K562 (cell line): ENCODE data around the gene LPCAT3. TPM values are rescaled to one million over a fixed set of nuclear protein-coding genes. Genes with fewer than 3 reads are reported as not detected.

Experiments
- ATAC-seq: fragments of 200-7000 bp; cut with Tn5 transposase; 3 replicates; pipeline ENCODE4 v1.9.1; 2020; ENCODE audit warnings: moderate library complexity
- BruUV-seq: library from RNA; stranded (reverse); fragments of 400-500 nt; replicated peaks from 2 replicates; lab custom pipeline; 2021; lab: Mats Ljungman, UMichigan
- CTCF ChIA-PET: fragments of 300-600 bp; formaldehyde crosslinking; extraction: SDS; loops from one replicate; lab custom pipeline; 2021; ENCODE audit warnings: low intra/inter-chr PET ratio; lab: Yijun Ruan, JAX
- POLR2A ChIA-PET: fragments of 300-600, 350-650 bp; sonication (Branson Sonifier 250); formaldehyde crosslinking; extraction: SDS; loops from one replicate; lab custom pipeline; 2021; ENCODE audit warnings: antibody characterized with exemption, inconsistent platforms; lab: Yijun Ruan, JAX
- DNase-seq, 4 experiments: peaks; one replicate each; pipeline versions ENCODE4 v3.0.0 to v3.0.0-alpha.2; 2011 to 2018; ENCODE audit warnings: low spot score in 3 of 4, mixed read lengths in 3 of 4; ENCODE audit errors: extremely low read depth in 1 of 4
- FAIRE-seq: peaks from 2 replicates; lab custom pipeline; 2011; peaks lifted over from hg19 to GRCh38; lab: Jason Lieb, UNC
- H2AFZ ChIP-seq: 2 replicates; pipeline ENCODE4 v1.6.0; 2011; ENCODE audit warnings: low read depth, low read length, control low read depth, inconsistent platforms
- H3K27ac ChIP-seq: fragments of 200-600 bp; 3 replicates; pipeline ENCODE4 v1.8.0; 2011; ENCODE audit warnings: low read depth, mild to moderate bottlenecking, control low read depth, inconsistent platforms, low read length, moderate library complexity, mixed read lengths; ENCODE audit errors: extremely low read depth
- H3K27me3 ChIP-seq, 2 experiments: fragments of 300-600 bp in 1 of 2; 2 replicates in 1 of 2; 3 replicates in 1 of 2; pipeline versions ENCODE4 v1.6.0 to v1.8.0; 2011; ENCODE audit warnings: inconsistent platforms in 2 of 2, low read length in 2 of 2, mild to moderate bottlenecking in 1 of 2, mixed read lengths in 1 of 2, moderate library complexity in 1 of 2; ENCODE audit not compliant: control insufficient read depth in 2 of 2, insufficient read depth in 2 of 2
- H3K36me3 ChIP-seq: fragments of 300-600 bp; 3 replicates; pipeline ENCODE4 v1.8.0; 2011; ENCODE audit warnings: mild to moderate bottlenecking, low read length, inconsistent platforms; ENCODE audit not compliant: control insufficient read depth, insufficient read depth
- H3K4me1 ChIP-seq, 2 experiments: fragments of 200-600 bp in 1 of 2; replicated peaks in 1 of 2; 2 replicates in 1 of 2; 3 replicates in 1 of 2; pipeline versions ENCODE4 v1.5.1 to v1.8.0; 2011; ENCODE audit warnings: inconsistent platforms in 2 of 2, low read length in 2 of 2, mild to moderate bottlenecking in 1 of 2, mixed read lengths in 1 of 2, moderate library complexity in 1 of 2; ENCODE audit not compliant: control insufficient read depth in 2 of 2, insufficient read depth in 2 of 2
- H3K4me2 ChIP-seq: 2 replicates; pipeline ENCODE4 v1.6.1; 2011; ENCODE audit warnings: low read length, control low read depth, inconsistent platforms, mixed read lengths; ENCODE audit not compliant: insufficient read depth
- H3K4me3 ChIP-seq: fragments of 200-600 bp; sonication (generic), shearing (Covaris generic); 2 replicates; pipeline ENCODE4 v1.5.1; 2016; ENCODE audit warnings: control low read depth, inconsistent platforms
- H3K79me2 ChIP-seq: fragments of 200-600 bp; 3 replicates; pipeline ENCODE4 v1.8.0; 2011; ENCODE audit warnings: low read length, inconsistent platforms; ENCODE audit not compliant: control insufficient read depth, insufficient read depth
- H3K9ac ChIP-seq, 2 experiments: 2 replicates each; pipeline versions ENCODE4 v1.6.0 to v1.6.1; 2011; ENCODE audit warnings: low read depth in 2 of 2, low read length in 2 of 2, control low read depth in 1 of 2, inconsistent platforms in 1 of 2, mild to moderate bottlenecking in 1 of 2, mixed read lengths in 1 of 2; ENCODE audit not compliant: insufficient read depth in 1 of 2
- H3K9me1 ChIP-seq: one replicate; pipeline ENCODE4 v1.6.0; 2011; ENCODE audit warnings: inconsistent platforms, mild to moderate bottlenecking, low read length, moderate library complexity; ENCODE audit not compliant: control insufficient read depth, insufficient read depth
- H3K9me3 ChIP-seq: replicated peaks from 2 replicates; pipeline ENCODE4 v1.5.1; 2011; ENCODE audit warnings: low read depth, low read length, inconsistent platforms; ENCODE audit not compliant: control insufficient read depth, insufficient read depth
- H4K20me1 ChIP-seq: replicated peaks from 2 replicates; pipeline ENCODE4 v1.6.1; 2011; ENCODE audit warnings: low read length, inconsistent platforms, mixed read lengths; ENCODE audit not compliant: control insufficient read depth, insufficient read depth
- CBX3 ChIP-seq, 2 experiments: IDR thresholded peaks; 1 replicate in 1 of 2; 2 replicates in 1 of 2; pipeline ENCODE4 v1.6.1; 2012; ENCODE audit warnings: inconsistent platforms in 2 of 2, low read length in 2 of 2, borderline replicate concordance in 1 of 2, control low read depth in 1 of 2
- ELF4 ChIP-seq: fragments of 450-650 bp; formaldehyde crosslinking; IDR thresholded peaks from 2 replicates; pipeline ENCODE4 v1.4.0; 2022; ENCODE audit warnings: missing genetic modification characterization
- ERF ChIP-seq: fragments of 450-650 bp; formaldehyde crosslinking; IDR thresholded peaks from 2 replicates; pipeline ENCODE4 v1.4.0; 2020; ENCODE audit warnings: mild to moderate bottlenecking, mixed read lengths
- MTF1 ChIP-seq: fragments of 250-450 bp; sonication (Bioruptor Pico); IDR thresholded peaks from 2 replicates; pipeline ENCODE4 v1.9.0; 2021; ENCODE audit warnings: moderate library complexity, mild to moderate bottlenecking, inconsistent platforms, borderline replicate concordance
- POLR2AphosphoS5 ChIP-seq: IDR thresholded peaks from 2 replicates; pipeline ENCODE4 v1.6.1; 2011; ENCODE audit warnings: mild to moderate bottlenecking, low read depth, low read length, moderate library complexity; ENCODE audit not compliant: control insufficient read depth, insufficient read depth
- POLR2H ChIP-seq: IDR thresholded peaks from 2 replicates; pipeline ENCODE4 v1.6.1; 2016; ENCODE audit warnings: missing genetic modification characterization, low read depth, mild to moderate bottlenecking, control low read depth, missing compliant biosample characterization, moderate library complexity
- RERE ChIP-seq: sonication (generic); formaldehyde crosslinking; IDR thresholded peaks from 2 replicates; pipeline ENCODE4 v1.8.0; 2023; ENCODE audit warnings: missing genetic modification reagents, mild to moderate bottlenecking, borderline replicate concordance
- WHSC1 ChIP-seq: IDR thresholded peaks from one replicate; pipeline ENCODE4 v1.6.1; 2012; ENCODE audit warnings: low read length, control low read depth, inconsistent platforms
- ZNF23 ChIP-seq: fragments of 250-450 bp; sonication (Bioruptor Pico); IDR thresholded peaks from 2 replicates; pipeline ENCODE4 v1.4.0; 2020; ENCODE audit warnings: mild to moderate bottlenecking
- ZNF586 ChIP-seq: fragments of 450-650 bp; formaldehyde crosslinking; conservative IDR thresholded peaks from 2 replicates; pipeline ENCODE4 v1.4.0; 2020; ENCODE audit warnings: mild to moderate bottlenecking, moderate library complexity
- ZNF644 ChIP-seq: fragments of 200-800 bp; sonication (Bioruptor generic); IDR thresholded peaks from 2 replicates; pipeline ENCODE4 v1.6.1; 2016; ENCODE audit warnings: low read depth, missing genetic modification characterization, missing compliant biosample characterization
- ZNF77 ChIP-seq: fragments of 250-450 bp; sonication (Bioruptor Pico); IDR thresholded peaks from 2 replicates; pipeline ENCODE4 v1.5.0; 2020
- WGBS: fragments of 100-300 bp; shearing (Covaris generic); methylation state at CpG from one replicate; pipeline ENCODE4 v1.1.6; 2016; ENCODE audit warnings: low coverage, mixed read lengths; ENCODE audit not compliant: insufficient coverage; ENCODE audit errors: missing lambda C conversion rate; 5-methylcytosine and 5-hydroxymethylcytosine counted together
- in situ Hi-C: fragments of 300-500 bp; cut with MboI; formaldehyde crosslinking; loops from 4 replicates; pipeline ENCODE4 v1.15.0; 2018; ENCODE audit warnings: inconsistent platforms, mixed read lengths
- intact Hi-C: fragments of 100-400 bp; cut with micrococcal nuclease; formaldehyde crosslinking; loops from 2 replicates; pipeline ENCODE4 v1.14.2; 2022
- polyA plus RNA-seq, 8 experiments: library from polyadenylated mRNA; depleted of rRNA in 4 of 8; stranded (reverse) in 5 of 8; unstranded in 3 of 8; fragments of >200 nt; fragmentation: Nextera tagmentation in 2 of 8; fragmentation: Illumina TruSeq in 1 of 8; extraction: Ambion mirVana in 2 of 8; extraction: Trizol in 1 of 8; gene quantifications; 2 replicates each; pipeline versions ENCODE4 v1.2.1 to v1.2.3, GENCODE V29; 2011 to 2014; ENCODE audit warnings: inconsistent platforms in 1 of 8, missing spikeins in 1 of 8
- total RNA-seq, 7 experiments: library from RNA; depleted of rRNA in 6 of 7; stranded (reverse); fragments of >200 nt in 6 of 7; fragmentation: Illumina TruSeq in 2 of 7; extraction: Trizol in 2 of 7; gene quantifications; 2 replicates each; pipeline versions ENCODE4 v1.2.1 to v1.2.3, GENCODE V29; 2011 to 2021; ENCODE audit warnings: low replicate concordance in 1 of 7

LPCAT3 gene
- total and polyA plus RNA-seq, 9 of the 15 experiments (the other 6 are each of a cell fraction or from before 2014, with no cell fraction given) = 4.9 to 52.5 (median 25.3) TPM

- Histone ChIP-seq H3K79me2 (peaks cover 14% of the 10 kb centered on the region; the same call in 2 of the 3 replicates), H3K4me1 (peaks cover 5 to 14% of the 10 kb centered on the region in 2 experiments; a peak in 3 of 5 replicates), H3K9me1 (no peaks in the 10 kb centered on the region), H3K9me3 (no peaks in the 10 kb centered on the region), H3K36me3 (peaks cover 35% of the 10 kb centered on the region; the same call in 2 of the 3 replicates), H3K4me3 (no peak overlapping the region), H3K27me3 (no peaks in the 10 kb centered on the region), H3K9ac (no peak overlapping the region), H4K20me1 (no peaks in the 10 kb centered on the region; the same call in 1 of the 2 replicates), H3K4me2 (no peak overlapping the region), H3K27ac (no peak overlapping the region), H2AFZ (no peak overlapping the region)
- POLR2A ChIA-PET = interaction anchor here (0.6 kb wide), 1 partner anchor 116 kb away, joined by 3 read pairs; no protein-coding TSS in a partner anchor
- in situ Hi-C loops (no loop called here), intact Hi-C loops (no loop called here)
- CTCF ChIA-PET = no interaction called here
- no peak for FAIRE-seq
- no peak for TF ChIP-seq ZNF23 (CRISPR knock-in tag)
- no peak for TF ChIP-seq ZNF644
- TF ChIP-seq MTF1 (CRISPR knock-in tag) = no peak
- no peak for TF ChIP-seq ZNF586 (CRISPR knock-in tag)
- no peak for TF ChIP-seq WHSC1
- TF ChIP-seq POLR2H (tag) = no peak
- ATAC-seq = no peak
- BruUV-seq = no TSS peak
- DNase-seq = no peak
Measured at GRCh38 chr12:7009512-7009911, 8.8 kb downstream of the LPCAT3 start.

GRCh38 chr12:7008864-7009263 is 9.4 kb downstream of the LPCAT3 start:
- in situ Hi-C loops = no loop called here
- intact Hi-C loops = no loop called here
- H4K20me1 ChIP-seq = no peaks in the 10 kb centered on the region; the same call in 1 of the 2 replicates
- no peaks in the 10 kb centered on the region for H3K9me1 ChIP-seq
- H3K79me2 ChIP-seq = peaks cover 11% of the 10 kb centered on the region; the same call in 2 of the 3 replicates
- H3K27me3 ChIP-seq = no peaks in the 10 kb centered on the region
- FAIRE-seq = no peak
- H3K4me3 ChIP-seq = no peak overlapping the region
- H3K4me1 ChIP-seq = peaks cover 5 to 14% of the 10 kb centered on the region in 2 experiments; a peak in 3 of 5 replicates
- no peak overlapping the region for H3K27ac ChIP-seq
- H3K36me3 ChIP-seq = peaks cover 32% of the 10 kb centered on the region; the same call in 2 of the 3 replicates
- ATAC-seq = no peak
- DNase-seq = no peak
- CTCF ChIA-PET = no interaction called here
- 100% methylated on average over 1 of the region's 2 CpGs for WGBS
- H3K9ac ChIP-seq = no peak overlapping the region
- no peak overlapping the region for H3K4me2 ChIP-seq
- POLR2A ChIA-PET = no interaction called here
- no peak overlapping the region for H2AFZ ChIP-seq
- BruUV-seq = no TSS peak
- H3K9me3 ChIP-seq = no peaks in the 10 kb centered on the region
- TF ChIP-seq ELF4 (CRISPR knock-in tag) = no peak
- no peak for TF ChIP-seq ERF (CRISPR knock-in tag)
- no peak for TF ChIP-seq ZNF77
- TF ChIP-seq CBX3 (IDR thresholded peaks at IDR 0.05; ENCODE audit: borderline replicate concordance in 1 of 2, low read length in 2 of 2) = no peak
- TF ChIP-seq POLR2AphosphoS5 = no peak
- no peak for TF ChIP-seq RERE (CRISPR knock-in tag)
